Lower leg skin (tissue), 4 donors: ENCODE data around the gene MYO1B. TPM values are rescaled to one million over a fixed set of nuclear protein-coding genes. Genes with fewer than 3 reads are reported as not detected.

Source experiments
- DNase-seq, 2 donors: peaks; one replicate each; pipeline ENCODE4 v3.0.0-alpha.2; 2019; ENCODE audit warnings: low spot score in 2 of 2
- H3K4me3 ChIP-seq: fragments of 200-600 bp; sonication (generic); 2 replicates; pipeline ENCODE4 v1.5.1; 2017; ENCODE audit warnings: mild to moderate bottlenecking, low read depth; ENCODE audit not compliant: poor library complexity, severe bottlenecking
- POLR2A ChIP-seq, 2 donors: fragments of 450-650 bp; IDR thresholded peaks; one replicate each; pipeline ENCODE4 v1.6.1; 2016 to 2017; ENCODE audit warnings: antibody characterized with exemption in 2 of 2, mild to moderate bottlenecking in 1 of 2, moderate library complexity in 1 of 2
- WGBS, 2 donors: methylation state at CpG; one replicate each; pipeline ENCODE4 v1.1.5; 2018; 5-methylcytosine and 5-hydroxymethylcytosine counted together
- intact Hi-C: fragments of 100-400 bp; cut with DNase I; formaldehyde crosslinking; loops from one replicate; pipeline ENCODE4 v1.15.0; 2023; ENCODE audit warnings: low total_unique reads
- total RNA-seq, 4 donors: library from RNA; depleted of rRNA; stranded (reverse); fragments of >200 nt; gene quantifications; one replicate each; pipeline ENCODE4 v1.1.0, GENCODE V29; 2016
- TF ChIP-seq, protein P1 (sequence below), 3 donors: fragments of 450-650 bp; IDR thresholded peaks; one replicate each; pipeline ENCODE4 v1.5.1; 2016; ENCODE audit warnings: antibody characterized with exemption in 3 of 3, mild to moderate bottlenecking in 3 of 3, moderate library complexity in 2 of 3

Gene MYO1B
- total RNA-seq, 4 donors from 2014 or later, result 24.6 to 53.0 (median 36.9) TPM

DNA sequence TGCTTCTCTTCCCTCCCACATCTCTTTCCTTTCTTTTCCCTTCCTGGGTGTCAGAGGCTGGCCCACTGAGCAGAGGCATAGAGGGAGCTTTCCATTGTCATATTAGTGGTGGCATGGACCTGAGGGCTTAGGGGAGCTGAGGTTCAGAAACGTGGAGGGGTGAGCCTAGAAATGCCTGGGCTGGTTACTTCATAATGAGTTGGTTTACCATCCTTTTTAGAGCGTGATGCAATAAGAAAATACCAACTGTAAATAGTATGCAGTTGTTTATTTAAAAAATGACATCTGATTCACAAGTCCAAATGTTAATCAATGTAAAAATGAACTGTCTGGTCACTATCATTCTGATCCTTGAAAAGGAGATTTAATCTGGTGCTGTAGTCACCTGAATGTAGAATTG, 46.3 kb downstream of the MYO1B start:
- no peak overlapping the region for H3K4me3 ChIP-seq
- no peak for DNase-seq
- intact Hi-C loops, result no loop called here
- no peak for TF ChIP-seq POLR2A (IDR thresholded peaks at IDR 0.05)
- TF ChIP-seq, protein P1, sequence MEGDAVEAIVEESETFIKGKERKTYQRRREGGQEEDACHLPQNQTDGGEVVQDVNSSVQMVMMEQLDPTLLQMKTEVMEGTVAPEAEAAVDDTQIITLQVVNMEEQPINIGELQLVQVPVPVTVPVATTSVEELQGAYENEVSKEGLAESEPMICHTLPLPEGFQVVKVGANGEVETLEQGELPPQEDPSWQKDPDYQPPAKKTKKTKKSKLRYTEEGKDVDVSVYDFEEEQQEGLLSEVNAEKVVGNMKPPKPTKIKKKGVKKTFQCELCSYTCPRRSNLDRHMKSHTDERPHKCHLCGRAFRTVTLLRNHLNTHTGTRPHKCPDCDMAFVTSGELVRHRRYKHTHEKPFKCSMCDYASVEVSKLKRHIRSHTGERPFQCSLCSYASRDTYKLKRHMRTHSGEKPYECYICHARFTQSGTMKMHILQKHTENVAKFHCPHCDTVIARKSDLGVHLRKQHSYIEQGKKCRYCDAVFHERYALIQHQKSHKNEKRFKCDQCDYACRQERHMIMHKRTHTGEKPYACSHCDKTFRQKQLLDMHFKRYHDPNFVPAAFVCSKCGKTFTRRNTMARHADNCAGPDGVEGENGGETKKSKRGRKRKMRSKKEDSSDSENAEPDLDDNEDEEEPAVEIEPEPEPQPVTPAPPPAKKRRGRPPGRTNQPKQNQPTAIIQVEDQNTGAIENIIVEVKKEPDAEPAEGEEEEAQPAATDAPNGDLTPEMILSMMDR (IDR thresholded peaks at IDR 0.05), result no peak
- WGBS, 2 donors, result 69 to 70% methylated on average over 2 of the region's 2 CpGs

DNA sequence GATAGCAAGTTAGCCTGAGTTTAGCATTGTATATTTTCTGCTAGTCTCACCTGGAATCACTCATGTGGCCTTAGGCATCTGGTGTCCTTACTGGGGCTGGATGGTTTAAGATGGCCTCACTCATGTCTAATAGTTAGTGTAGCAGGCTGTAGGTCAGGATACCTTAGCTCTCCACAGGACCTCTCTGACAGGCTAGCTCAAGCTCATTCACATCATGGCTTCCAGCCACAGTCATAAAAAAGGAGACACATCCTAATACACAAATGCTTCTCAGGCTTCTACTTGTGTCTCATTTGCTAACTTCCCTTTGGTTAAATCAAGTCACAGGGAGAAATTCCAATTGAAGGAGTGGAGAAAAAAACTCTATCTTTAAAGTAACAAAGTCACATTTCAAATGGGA, 47.7 kb downstream of the MYO1B start:
- no peak overlapping the region for H3K4me3 ChIP-seq
- TF ChIP-seq POLR2A (IDR thresholded peaks at IDR 0.05), result no peak
- TF ChIP-seq, protein P1 (IDR thresholded peaks at IDR 0.05), result no peak
- no peak for DNase-seq
- intact Hi-C loops, result no loop called here

DNA sequence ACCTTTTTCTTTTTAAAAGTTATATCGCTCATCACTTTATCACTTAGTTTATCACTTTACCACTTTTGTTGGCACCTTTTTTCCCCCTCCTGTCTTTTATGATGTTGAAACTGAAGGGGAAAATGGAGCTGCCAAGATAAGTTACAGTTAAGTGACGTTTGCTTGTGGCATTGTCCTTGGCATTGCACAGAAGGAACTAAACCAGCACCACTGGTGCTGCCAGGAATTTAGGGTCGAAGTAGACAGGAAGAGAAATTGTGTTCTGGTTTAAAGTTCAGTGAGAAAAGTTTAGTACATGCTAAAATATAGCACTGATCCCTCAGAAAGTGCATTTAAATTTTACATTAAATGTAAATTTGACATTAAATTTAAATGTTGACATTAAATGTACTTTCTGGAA, 49.9 kb downstream of the MYO1B start:
- intact Hi-C loops, result no loop called here
- no peak overlapping the region for H3K4me3 ChIP-seq
- 34 to 37% methylated on average over 3 of the region's 3 CpGs for WGBS, 2 donors
- TF ChIP-seq, protein P1 (IDR thresholded peaks at IDR 0.05), result no peak
- TF ChIP-seq POLR2A (IDR thresholded peaks at IDR 0.05), result no peak
- no peak for DNase-seq

DNA sequence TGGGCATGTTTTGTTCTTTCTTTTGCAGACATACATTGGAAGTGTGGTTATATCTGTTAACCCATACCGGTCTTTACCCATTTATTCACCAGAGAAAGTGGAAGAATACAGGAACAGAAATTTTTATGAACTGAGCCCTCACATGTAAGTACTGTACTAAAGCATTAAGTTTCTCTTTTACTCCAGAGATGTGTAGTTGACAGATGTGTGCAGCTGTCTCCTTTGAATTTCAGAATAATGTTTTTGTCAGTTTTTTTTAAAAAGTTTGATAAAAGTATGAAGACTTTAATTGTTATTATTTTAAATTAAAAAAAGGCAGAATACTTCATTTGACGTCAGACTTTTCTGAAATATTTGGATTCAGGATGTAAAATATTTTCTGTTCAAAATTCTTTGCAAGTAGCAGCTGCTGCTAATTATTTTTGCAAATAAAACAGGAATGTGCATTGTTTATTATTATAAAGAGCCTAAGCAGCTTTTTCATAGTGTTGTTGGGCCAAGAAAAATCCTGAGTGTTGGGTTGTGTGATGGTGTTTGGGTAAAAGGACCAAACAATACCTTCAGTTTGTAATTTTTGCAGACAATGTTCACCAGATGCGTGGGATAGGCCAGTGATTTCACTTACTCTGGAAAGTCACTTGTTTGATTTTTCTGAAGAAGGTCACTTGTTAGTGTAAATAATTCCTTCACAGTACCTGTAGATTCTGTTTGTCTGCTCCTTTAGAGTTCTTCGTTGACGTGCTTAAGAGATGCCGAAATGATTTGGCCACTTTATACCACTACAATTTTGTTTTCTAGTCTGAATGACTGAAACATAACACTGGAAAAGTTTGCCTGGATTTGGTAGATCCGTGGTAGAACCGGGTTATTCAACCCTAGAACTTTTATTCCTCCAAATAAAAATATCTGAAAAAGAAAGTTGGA, 51.1 kb downstream of the MYO1B start:
- WGBS, 2 donors, result 61 to 69% methylated on average over 8 of the region's 8 CpGs
- H3K4me3 ChIP-seq, result no peak overlapping the region
- no peak for DNase-seq
- TF ChIP-seq POLR2A (IDR thresholded peaks at IDR 0.05), result no peak
- TF ChIP-seq, protein P1 (IDR thresholded peaks at IDR 0.05), result no peak
- intact Hi-C loops, result no loop called here

DNA sequence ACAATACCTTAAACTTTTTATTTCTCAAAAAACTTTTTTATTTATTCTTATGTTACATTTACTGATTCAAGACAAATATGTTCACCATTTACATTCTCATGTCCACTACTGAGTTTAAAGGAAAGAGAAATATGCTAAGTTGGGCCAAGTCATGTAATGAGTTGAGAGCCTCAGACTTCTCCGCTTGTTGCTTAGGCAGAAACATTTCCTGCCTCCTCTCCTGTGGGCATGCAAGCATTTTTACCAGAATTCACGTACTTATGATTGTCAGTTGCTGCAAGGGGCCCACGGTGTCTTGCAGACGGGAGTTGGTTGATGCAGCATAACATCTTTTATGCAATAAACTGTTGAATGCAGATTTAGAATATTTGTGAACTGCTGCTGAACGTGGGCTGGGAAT, 51.8 kb downstream of the MYO1B start:
- TF ChIP-seq POLR2A (IDR thresholded peaks at IDR 0.05), result no peak
- TF ChIP-seq, protein P1 (IDR thresholded peaks at IDR 0.05), result no peak
- 67 to 68% methylated on average over 5 of the region's 5 CpGs for WGBS, 2 donors
- H3K4me3 ChIP-seq, result no peak overlapping the region
- no peak for DNase-seq
- intact Hi-C loops, result no loop called here
